AG10803 (cell line): Measurements from ENCODE around the gene BNIPL.

Experiments used
- DNase-seq: peaks from one replicate; pipeline ENCODE4 v3.0.0; 2010; ENCODE audit warnings: low read depth
- H3K4me3 ChIP-seq: 2 replicates; pipeline ENCODE4 v1.5.1; 2011; ENCODE audit warnings: mild to moderate bottlenecking, low read length, control low read depth
- CTCF ChIP-seq: conservative IDR thresholded peaks from 2 replicates; pipeline ENCODE4 v1.5.1; 2011; ENCODE audit warnings: mild to moderate bottlenecking, low read length, control low read depth, inconsistent platforms

BNIPL gene

GRCh38 chr1:151009674-151010345 is 26.6 kb upstream of the BNIPL start:
- H3K4me3 ChIP-seq: peak overlapping the region; percentile 100
- TF ChIP-seq CTCF: no peak
- DNase-seq: no peak

- H3K4me3 ChIP-seq: no peak overlapping the region
- DNase-seq: no peak
- no peak for TF ChIP-seq CTCF
These were observed 26.1 kb upstream of the BNIPL start for GRCh38 chr1:151010346-151010726.

- no peak for TF ChIP-seq CTCF
- DNase-seq: no peak
- H3K4me3 ChIP-seq: no peak overlapping the region
These were observed 25.1 kb upstream of the BNIPL start for GRCh38 chr1:151011154-151011850.

GRCh38 chr1:151012684-151013471 is 23.5 kb upstream of the BNIPL start:
- no peak for DNase-seq
- TF ChIP-seq CTCF: no peak

GRCh38 chr1:151013518-151013917 is 22.9 kb upstream of the BNIPL start:
- TF ChIP-seq CTCF: no peak
- no peak overlapping the region for H3K4me3 ChIP-seq
- DNase-seq: no peak

More at GRCh38 chr1:151012684-151013471, 23.5 kb upstream of the BNIPL start:
- no peak overlapping the region for H3K4me3 ChIP-seq

GRCh38 chr1:151024540-151025146 is 11.7 kb upstream of the BNIPL start:
- peak; percentile 73 for DNase-seq
- H3K4me3 ChIP-seq: no peak overlapping the region
- TF ChIP-seq CTCF: peak; percentile 81
